ENCODE data around the gene PI3.

- no peak for TF ChIP-seq CTCF (conservative IDR thresholded peaks at IDR 0.05 in 1 of 2, IDR thresholded peaks at IDR 0.05 in 1 of 2; ENCODE audit: low read depth in 1 of 2, low read length in 2 of 2)
- TF ChIP-seq EZH2 (IDR thresholded peaks at IDR 0.05; ENCODE audit: low read length, missing control alignments) = no peak
Measured at GRCh38 chr20:45176526-45177267, 2.0 kb downstream of the PI3 start.

Measured in fibroblast of lung (primary cell).